GM04504 (cell line): Measurements from ENCODE around the gene CASP6.

Source experiments
- DNase-seq: peaks from one replicate; pipeline ENCODE4 v3.0.0-alpha.2; 2012; ENCODE audit warnings: low read depth

CASP6 gene

GRCh38 chr4:109671350-109671749 lies 31.9 kb downstream of the CASP6 start:
- DNase-seq, result no peak

- no peak for DNase-seq
These were observed 37.3 kb downstream of the CASP6 start for GRCh38 chr4:109665783-109666485.

- no peak for DNase-seq
These were observed 40.5 kb downstream of the CASP6 start for GRCh38 chr4:109662771-109663170.

GRCh38 chr4:109662116-109662515 lies 41.1 kb downstream of the CASP6 start:
- no peak for DNase-seq

GRCh38 chr4:109658871-109659410 lies 44.3 kb downstream of the CASP6 start:
- no peak for DNase-seq

GRCh38 chr4:109657854-109658418 lies 45.3 kb downstream of the CASP6 start:
- DNase-seq, result no peak

GRCh38 chr4:109655396-109655795 lies 47.8 kb downstream of the CASP6 start:
- DNase-seq, result no peak

- no peak for DNase-seq
These were observed 53.4 kb downstream of the CASP6 start for GRCh38 chr4:109649872-109650271.

GRCh38 chr4:109648997-109649575 lies 54.2 kb downstream of the CASP6 start:
- no peak for DNase-seq

- no peak for DNase-seq
These were observed 54.8 kb downstream of the CASP6 start for GRCh38 chr4:109648266-109648996.

GRCh38 chr4:109645874-109646710 lies 57.2 kb downstream of the CASP6 start:
- DNase-seq, result no peak

- no peak for DNase-seq
These were observed 62.6 kb downstream of the CASP6 start for GRCh38 chr4:109640644-109641043.
